ENCODE results near the gene LRMDA. TPM values are rescaled to one million over a fixed set of nuclear protein-coding genes. Genes with fewer than 3 reads are reported as not detected.

Gene LRMDA
- total RNA-seq, 1 donor from 2014 or later: 18.7 TPM

DNA sequence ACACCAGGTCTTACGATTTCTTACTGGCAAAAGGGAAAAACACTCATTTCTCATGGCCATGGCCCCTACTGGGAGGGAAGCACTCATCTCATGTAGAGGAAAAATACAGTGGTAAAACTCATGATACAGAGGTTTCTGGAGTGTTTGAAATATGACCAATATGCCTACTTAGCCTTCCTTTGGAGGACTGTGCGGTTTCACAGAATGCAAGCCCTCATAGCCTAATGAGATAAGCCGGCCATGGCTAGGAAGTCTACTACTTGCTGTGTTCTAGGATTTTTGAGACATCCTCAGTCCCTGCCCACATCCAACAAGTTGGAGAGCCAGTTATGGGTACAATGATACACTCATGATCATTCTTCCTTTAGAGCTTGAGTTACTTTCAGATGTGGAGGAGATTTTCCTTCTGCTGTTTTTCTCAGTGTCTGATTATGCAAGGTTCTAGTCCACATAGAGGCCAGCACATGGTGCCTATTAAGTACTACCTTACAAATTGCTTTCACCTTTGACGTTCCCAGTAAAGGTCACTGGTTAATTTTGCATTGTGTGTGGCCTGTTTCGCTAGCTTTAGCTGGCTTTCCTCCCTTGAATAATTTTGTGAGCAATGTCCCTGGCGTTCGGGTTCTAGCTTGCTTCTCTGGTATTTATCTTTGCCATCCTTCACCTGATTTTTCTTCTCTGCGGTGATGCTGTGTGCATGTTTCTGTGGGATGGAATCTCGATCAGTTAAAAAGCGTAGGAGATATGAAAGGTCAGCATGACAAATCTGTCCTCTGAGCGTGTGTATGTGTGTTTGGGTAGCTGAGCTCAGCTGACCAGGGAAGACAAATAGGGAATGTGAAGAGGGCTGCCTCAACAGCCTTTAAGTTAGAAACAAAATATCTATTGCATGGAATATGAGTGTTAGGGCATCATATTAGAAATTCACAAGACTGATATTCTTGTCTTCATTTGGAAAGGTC is 295.4 kb downstream of the LRMDA start:
- Histone ChIP-seq H3K27me3 (ENCODE audit: control insufficient read depth, insufficient read depth, low read length) (no peaks in the 10 kb centered on the region), H3K4me3 (ENCODE audit: low read depth, low read length) (no peak overlapping the region), H3K36me3 (ENCODE audit: control insufficient read depth, insufficient read depth, low read length) (no peaks in the 10 kb centered on the region)
- TF ChIP-seq, protein P1, sequence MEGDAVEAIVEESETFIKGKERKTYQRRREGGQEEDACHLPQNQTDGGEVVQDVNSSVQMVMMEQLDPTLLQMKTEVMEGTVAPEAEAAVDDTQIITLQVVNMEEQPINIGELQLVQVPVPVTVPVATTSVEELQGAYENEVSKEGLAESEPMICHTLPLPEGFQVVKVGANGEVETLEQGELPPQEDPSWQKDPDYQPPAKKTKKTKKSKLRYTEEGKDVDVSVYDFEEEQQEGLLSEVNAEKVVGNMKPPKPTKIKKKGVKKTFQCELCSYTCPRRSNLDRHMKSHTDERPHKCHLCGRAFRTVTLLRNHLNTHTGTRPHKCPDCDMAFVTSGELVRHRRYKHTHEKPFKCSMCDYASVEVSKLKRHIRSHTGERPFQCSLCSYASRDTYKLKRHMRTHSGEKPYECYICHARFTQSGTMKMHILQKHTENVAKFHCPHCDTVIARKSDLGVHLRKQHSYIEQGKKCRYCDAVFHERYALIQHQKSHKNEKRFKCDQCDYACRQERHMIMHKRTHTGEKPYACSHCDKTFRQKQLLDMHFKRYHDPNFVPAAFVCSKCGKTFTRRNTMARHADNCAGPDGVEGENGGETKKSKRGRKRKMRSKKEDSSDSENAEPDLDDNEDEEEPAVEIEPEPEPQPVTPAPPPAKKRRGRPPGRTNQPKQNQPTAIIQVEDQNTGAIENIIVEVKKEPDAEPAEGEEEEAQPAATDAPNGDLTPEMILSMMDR (IDR thresholded peaks at IDR 0.05; ENCODE audit: insufficient read depth, low read length, poor library complexity, severe bottlenecking): no peak
- DNase-seq (ENCODE audit: low read depth): no peak

DNA sequence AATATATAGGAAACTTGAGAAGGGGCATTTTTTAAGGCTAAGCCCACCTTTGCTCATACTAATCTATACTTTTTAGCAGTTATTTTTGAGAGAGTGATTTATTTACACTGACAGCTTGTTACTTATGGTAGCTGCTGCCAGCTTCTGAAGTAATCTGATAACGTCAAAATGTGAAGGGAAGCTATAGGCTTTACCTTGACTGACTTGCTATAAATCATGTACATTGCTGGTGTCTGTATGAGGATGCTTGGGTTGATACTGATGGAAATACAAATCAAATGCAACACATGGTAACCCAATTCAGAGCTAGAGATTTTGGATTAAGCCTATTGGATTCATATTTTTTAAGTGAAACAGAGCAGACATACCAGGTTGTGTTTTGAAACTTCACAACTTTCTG is 299.4 kb downstream of the LRMDA start:
- H3K36me3 ChIP-seq (ENCODE audit: control insufficient read depth, insufficient read depth, low read length): no peaks in the 10 kb centered on the region
- no peak overlapping the region for H3K4me3 ChIP-seq (ENCODE audit: low read depth, low read length)
- TF ChIP-seq, protein P1 (IDR thresholded peaks at IDR 0.05; ENCODE audit: insufficient read depth, low read length, poor library complexity, severe bottlenecking): no peak
- no peak for DNase-seq (ENCODE audit: low read depth)
- H3K27me3 ChIP-seq (ENCODE audit: control insufficient read depth, insufficient read depth, low read length): no peaks in the 10 kb centered on the region

DNA sequence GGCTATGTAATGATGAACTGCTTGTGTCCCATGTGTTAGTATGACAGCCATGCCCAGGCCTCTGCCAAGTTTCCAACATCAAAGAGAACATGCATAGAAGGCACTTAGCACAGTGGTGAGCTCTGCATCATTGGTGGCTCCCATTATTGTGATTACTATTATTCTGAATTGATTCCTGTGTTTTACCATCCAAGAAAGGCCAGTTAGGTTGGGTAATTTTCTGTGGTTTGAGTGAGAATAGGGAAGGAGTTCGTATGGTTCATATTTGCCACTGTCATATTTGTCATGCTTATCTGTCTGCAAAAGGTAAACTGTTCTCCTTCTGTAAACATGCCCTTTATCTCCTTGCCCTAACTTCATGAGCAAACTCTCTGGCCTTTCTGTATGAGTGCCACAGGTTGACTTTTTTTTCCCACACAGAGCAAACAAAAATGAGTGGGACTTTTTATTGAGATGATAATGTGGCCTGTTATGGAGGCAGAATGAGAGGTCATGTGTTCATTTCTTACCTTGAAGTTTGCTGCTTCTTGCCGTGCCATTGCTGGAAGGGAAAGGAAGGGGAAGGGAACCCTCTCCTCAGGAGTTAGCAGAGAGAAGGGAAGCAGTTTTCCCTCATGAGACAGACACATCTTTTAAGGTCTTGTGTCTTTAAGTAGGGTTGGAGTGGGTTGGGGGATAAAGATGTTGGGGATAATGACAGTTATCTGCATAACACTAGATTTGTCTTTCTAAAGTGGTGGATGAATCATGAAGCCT is 301.9 kb downstream of the LRMDA start:
- no peaks in the 10 kb centered on the region for H3K36me3 ChIP-seq (ENCODE audit: control insufficient read depth, insufficient read depth, low read length)
- no peak for DNase-seq (ENCODE audit: low read depth)
- H3K4me3 ChIP-seq (ENCODE audit: low read depth, low read length): no peak overlapping the region
- H3K27me3 ChIP-seq (ENCODE audit: control insufficient read depth, insufficient read depth, low read length): no peaks in the 10 kb centered on the region
- TF ChIP-seq, protein P1 (IDR thresholded peaks at IDR 0.05; ENCODE audit: insufficient read depth, low read length, poor library complexity, severe bottlenecking): no peak

DNA sequence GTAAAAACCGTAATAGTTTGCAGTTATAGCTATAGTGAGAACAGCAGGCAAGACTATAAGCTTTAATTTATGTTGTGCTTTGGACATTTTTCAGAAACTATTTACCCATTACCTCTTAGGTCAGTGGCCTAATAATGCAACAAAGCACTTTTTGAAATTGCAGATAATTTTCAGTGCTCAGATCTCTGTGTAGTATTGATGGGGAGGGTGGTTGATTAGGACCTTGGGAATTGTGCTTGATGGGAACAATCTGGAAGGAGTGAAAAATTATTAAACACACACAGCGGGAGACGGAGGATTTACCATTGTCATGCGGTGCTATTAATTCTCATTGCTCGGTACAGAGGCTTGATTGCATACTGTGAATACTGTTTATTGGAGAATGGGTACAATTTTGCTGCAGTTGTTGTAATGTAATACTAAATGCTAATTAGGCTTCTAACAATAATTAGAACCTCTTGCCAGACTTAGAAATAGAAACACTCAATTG is 304.8 kb downstream of the LRMDA start:
- TF ChIP-seq, protein P1 (IDR thresholded peaks at IDR 0.05; ENCODE audit: insufficient read depth, low read length, poor library complexity, severe bottlenecking): no peak
- Histone ChIP-seq H3K27me3 (ENCODE audit: control insufficient read depth, insufficient read depth, low read length) (no peaks in the 10 kb centered on the region), H3K4me3 (ENCODE audit: low read depth, low read length) (no peak overlapping the region), H3K36me3 (ENCODE audit: control insufficient read depth, insufficient read depth, low read length) (no peaks in the 10 kb centered on the region)
- no peak for DNase-seq (ENCODE audit: low read depth)

DNA sequence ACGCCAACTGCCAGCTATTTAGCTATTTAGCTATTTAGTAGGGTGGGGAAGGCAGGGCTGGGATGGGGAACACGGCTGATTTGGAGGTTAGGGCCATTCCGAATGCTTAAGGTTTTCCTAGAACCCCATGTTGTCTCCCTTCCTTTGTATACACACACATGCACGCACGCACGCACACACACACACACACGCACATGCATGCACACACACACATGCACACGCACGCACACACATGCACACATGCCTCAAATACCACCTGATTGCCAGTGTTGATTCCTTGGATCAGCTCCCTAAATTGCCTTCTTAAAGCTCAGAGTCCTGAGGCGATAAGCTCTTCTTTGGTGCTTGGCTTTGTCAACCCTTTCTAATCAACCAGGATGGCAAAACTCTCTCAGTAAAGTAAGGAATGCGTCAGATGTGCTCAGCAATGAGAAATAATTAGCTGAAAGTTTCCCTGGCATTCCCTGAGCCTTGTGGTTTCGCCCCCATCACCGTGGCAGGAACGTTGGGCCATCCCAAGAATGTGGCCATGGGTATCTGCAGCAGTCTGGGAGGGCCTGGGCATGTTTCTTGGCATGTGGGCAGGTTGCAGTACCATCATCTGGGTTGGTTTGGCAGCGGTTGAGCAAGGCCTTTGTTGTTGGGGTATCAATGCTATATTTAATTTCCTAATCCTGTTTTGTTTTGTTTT is 305.6 kb downstream of the LRMDA start:
- TF ChIP-seq, protein P1 (IDR thresholded peaks at IDR 0.05; ENCODE audit: insufficient read depth, low read length, poor library complexity, severe bottlenecking): no peak
- H3K36me3 ChIP-seq (ENCODE audit: control insufficient read depth, insufficient read depth, low read length): no peaks in the 10 kb centered on the region
- no peaks in the 10 kb centered on the region for H3K27me3 ChIP-seq (ENCODE audit: control insufficient read depth, insufficient read depth, low read length)
- H3K4me3 ChIP-seq (ENCODE audit: low read depth, low read length): no peak overlapping the region
- DNase-seq (ENCODE audit: low read depth): no peak
